ENCODE data around the gene IL6.
"Not testable (repeated sequence)": the region's sequence is repeated elsewhere in the genome, so short reads cannot be mapped to it uniquely, and the experiment has no call there.

Gene IL6

GRCh38 chr7:22726907-22727713 is at the start of gene IL6:
Gene IL6 (plus strand): TSS chr7:22727200. CDS start chr7:22727263, 63 bp downstream.
- DNase-seq: peak; percentile 62

GRCh38 chr7:22677263-22677662 is 49.7 kb upstream of the IL6 start:
- DNase-seq: not testable (repeated sequence)

DNA sequence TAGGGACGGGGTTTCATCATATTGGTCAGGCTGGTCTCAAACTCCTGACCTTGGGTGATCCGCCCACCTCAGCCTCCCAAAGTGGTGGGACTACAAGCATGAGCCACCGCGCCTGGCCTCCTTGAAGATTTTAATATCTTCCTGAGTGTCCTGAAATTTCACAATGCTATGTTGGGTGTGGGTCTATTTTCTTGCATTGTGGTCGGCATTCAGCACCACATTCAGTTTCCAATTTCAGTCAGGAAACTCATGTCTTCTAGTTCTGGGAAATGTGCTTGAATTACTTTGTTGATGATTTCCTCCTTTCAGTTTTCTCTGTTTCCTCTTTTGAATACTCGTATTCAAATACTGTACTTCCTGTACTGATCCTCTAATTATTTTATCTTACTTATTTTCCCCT is 49.3 kb upstream of the IL6 start:
- DNase-seq: no peak

- no peak for DNase-seq
Observed at GRCh38 chr7:22680482-22680911, 46.5 kb upstream of the IL6 start.

GRCh38 chr7:22681312-22681711 is 45.7 kb upstream of the IL6 start:
- DNase-seq: no peak

GRCh38 chr7:22681852-22682657 is 44.9 kb upstream of the IL6 start:
- DNase-seq: no peak

DNA sequence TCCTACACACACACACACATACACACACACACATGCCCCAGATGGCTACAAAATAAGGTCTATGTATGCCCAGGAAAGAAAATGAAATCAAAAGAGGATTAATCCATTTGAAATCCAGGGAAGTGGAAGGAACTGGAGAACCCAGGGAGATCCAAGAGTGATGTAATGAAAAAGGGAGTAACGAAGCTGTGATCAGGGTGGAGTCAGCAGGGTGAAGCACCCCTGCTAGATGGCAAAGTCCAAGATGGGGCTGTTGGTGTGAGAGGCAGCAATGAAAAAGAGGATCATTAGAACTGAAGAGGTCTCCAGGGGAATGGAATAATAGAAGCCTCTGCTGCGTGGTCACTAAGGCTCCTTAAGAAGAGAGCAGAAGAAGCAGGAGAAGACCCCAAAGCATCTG is 43.6 kb upstream of the IL6 start:
- no peak for DNase-seq

DNA sequence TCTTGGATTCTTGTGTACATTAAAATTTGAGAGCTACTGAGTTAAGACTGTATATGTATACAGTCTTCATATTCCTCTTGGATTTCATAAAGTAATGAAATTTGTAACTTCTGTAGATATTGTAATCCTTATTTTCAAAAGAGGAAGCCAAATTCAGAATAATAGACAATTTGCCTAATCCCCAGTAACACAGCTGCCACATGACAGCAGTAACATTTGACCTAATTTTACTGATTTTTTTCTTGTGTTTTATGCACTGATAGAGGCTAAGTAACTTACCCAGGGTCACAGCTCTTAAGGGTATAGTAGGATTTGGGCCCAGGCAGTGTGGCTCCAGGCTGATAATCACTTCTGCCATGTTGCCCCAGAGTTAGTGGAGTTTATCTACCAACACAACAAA is 40.4 kb upstream of the IL6 start:
- no peak for DNase-seq

DNA sequence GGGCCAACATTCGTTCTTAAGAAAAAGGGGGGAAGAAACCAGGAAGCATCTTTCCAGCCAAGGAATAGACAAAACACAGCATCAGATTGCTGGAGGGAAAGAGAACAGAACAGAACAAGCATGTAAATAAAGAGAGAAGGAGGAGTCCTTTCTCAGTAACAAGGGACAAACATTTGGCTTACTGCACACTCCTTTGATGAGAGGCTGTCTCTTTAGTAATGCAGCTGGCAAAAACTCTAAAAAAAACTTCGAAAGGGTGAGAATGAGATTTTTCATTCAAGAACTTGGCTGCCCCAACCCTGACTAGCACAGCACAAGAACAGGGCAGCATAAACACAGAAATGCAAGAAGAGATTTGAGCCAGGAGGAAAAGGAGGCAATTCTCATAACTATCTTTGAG is 38.9 kb upstream of the IL6 start:
- no peak for DNase-seq

GRCh38 chr7:22688934-22689333 is 38.1 kb upstream of the IL6 start:
- DNase-seq: not testable (repeated sequence)

DNA sequence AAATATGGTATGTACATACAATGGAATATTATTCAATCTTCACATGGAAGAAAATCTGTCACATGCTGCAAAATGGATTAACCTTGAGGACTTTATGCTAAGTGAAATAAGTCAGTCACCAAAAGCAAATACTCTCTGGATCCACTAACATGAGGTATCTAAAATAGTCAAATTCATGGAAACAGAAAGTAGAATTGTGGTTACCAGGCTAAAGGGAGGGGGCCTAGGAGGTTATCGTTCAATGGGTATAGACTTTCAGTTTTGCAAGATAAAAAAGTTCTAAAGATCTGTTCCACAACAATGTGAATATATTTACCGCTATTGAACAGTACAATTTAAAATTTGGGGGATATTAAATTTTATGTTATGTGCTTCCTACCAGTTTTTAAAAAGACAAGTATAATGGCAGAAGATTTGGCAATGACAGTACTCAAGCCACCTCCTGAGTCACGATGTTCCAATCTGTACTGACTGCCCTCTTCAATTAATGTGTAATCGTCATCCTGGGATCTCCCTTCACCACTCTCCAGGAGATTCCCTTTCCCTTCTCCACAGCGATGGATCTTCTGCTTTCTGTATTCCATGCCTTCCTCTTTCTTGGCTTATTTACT is 32.3 kb upstream of the IL6 start:
- DNase-seq: no peak

- DNase-seq: no peak
Observed at GRCh38 chr7:22695476-22696132, 31.4 kb upstream of the IL6 start.

GRCh38 chr7:22696541-22697228 is 30.3 kb upstream of the IL6 start:
- no peak for DNase-seq

GRCh38 chr7:22697322-22697859 is 29.6 kb upstream of the IL6 start:
- no peak for DNase-seq

DNA sequence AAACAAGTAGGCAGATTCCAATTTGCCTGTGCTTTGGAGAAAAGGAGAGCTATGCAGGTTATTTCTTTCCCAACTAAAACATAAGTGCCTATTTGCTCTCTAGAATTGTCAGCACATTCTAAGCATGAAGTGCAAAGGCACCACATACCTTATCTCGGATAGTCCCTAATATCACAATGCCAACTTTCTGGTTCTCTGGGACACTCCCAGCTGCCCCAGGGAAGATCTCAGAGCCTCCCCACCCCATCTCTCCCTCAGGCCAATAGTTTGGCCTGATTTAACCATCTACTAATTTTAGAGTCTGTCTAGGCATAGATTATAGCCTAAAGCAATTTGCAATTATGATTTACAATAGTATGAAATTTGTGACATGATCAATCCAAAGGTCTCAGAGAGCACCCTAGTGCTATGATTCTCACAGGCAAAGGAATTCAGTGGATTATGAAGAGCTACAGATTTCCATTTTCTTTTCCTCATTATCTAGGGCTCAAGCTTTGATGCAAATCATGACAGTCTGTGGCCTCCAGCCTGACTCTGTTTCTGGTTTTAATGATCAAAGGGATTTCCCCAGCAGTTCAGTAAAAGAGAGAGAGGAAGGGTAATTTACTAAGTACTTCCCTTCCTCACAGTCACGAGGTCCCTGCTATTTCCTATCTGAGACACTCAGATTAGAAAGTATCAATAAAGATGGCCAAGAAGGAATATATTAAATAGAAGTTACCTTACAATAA is 29.0 kb upstream of the IL6 start:
- DNase-seq: no peak

- no peak for DNase-seq
Observed at GRCh38 chr7:22698767-22699166, 28.2 kb upstream of the IL6 start.

GRCh38 chr7:22700559-22701002 is 26.4 kb upstream of the IL6 start:
- no peak for DNase-seq

GRCh38 chr7:22702516-22702915 is 24.5 kb upstream of the IL6 start:
- no peak for DNase-seq

- not testable (repeated sequence) for DNase-seq
Observed at GRCh38 chr7:22703107-22703855, 23.7 kb upstream of the IL6 start.

DNA sequence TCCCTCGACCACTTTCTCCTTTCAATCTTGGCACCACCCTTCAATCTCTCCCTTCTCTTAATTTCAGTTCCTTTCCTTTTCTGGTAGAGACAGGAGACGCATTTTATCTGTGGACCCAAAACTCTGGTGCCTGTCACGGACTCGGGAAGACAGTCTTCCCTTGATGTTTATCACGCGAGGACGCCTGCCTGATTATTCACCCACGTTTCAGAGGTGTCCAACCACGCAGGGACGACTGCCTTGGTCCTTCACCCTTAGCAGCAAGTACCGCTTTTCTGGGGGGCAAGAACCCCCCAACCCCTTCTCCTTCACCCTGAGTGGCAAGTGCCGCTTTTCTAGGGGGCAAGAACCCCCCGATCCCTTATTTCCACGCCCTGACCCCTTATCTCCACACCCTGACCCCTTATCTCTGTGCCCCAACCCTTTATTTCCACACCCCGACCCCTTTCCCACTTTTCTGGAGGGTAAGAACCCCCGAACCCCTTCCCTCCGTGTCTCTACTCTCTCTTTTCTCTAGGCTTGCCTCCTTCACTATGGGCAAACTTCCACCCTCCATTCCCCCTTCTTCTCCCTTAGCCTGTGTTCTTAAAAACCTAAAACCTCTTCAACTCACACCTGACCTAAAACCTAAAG is 22.9 kb upstream of the IL6 start:
- DNase-seq: not testable (repeated sequence)

All from activated CD8-positive, alpha-beta memory T cell treated with anti-CD3 and anti-CD28 coated beads for 24 hours (primary cell).